OCI-M2 (cell line): ENCODE results near the gene CTBP2.

ENCODE experiments used
- DNase-seq: peaks from one replicate; lab custom pipeline; 2025; ENCODE audit not compliant: unreplicated experiment; lab: John Stamatoyannopoulos, UW

Gene CTBP2

GRCh38 chr10:125159932-125160855 lies at the start of gene CTBP2:
Gene CTBP2, minus strand, starts transcription at chr10:125160563.
- no peak for DNase-seq

- no peak for DNase-seq
Measured at GRCh38 chr10:125209591-125210355, 49.4 kb upstream of the CTBP2 start.

GRCh38 chr10:125208854-125209565 lies 48.6 kb upstream of the CTBP2 start:
- DNase-seq: no peak

- no peak for DNase-seq
Measured at GRCh38 chr10:125206623-125207022, 46.3 kb upstream of the CTBP2 start.

GRCh38 chr10:125205431-125205830 lies 45.1 kb upstream of the CTBP2 start:
- DNase-seq: no peak

GRCh38 chr10:125204400-125204799 lies 44.0 kb upstream of the CTBP2 start:
- DNase-seq: no peak

GRCh38 chr10:125203186-125203800 lies 42.9 kb upstream of the CTBP2 start:
- no peak for DNase-seq

GRCh38 chr10:125201791-125202622 lies 41.6 kb upstream of the CTBP2 start:
- no peak for DNase-seq

- DNase-seq: no peak
Measured at GRCh38 chr10:125201108-125201524, 40.8 kb upstream of the CTBP2 start.

GRCh38 chr10:125200396-125200795 lies 40.0 kb upstream of the CTBP2 start:
- DNase-seq: no peak

- DNase-seq: no peak
Measured at GRCh38 chr10:125199270-125199669, 38.9 kb upstream of the CTBP2 start.

GRCh38 chr10:125194814-125195213 lies 34.5 kb upstream of the CTBP2 start:
- DNase-seq: no peak

GRCh38 chr10:125193306-125193877 lies 33.0 kb upstream of the CTBP2 start:
- no peak for DNase-seq

GRCh38 chr10:125192620-125193019 lies 32.3 kb upstream of the CTBP2 start:
- no peak for DNase-seq

GRCh38 chr10:125192005-125192404 lies 31.6 kb upstream of the CTBP2 start:
- no peak for DNase-seq

GRCh38 chr10:125190946-125191345 lies 30.6 kb upstream of the CTBP2 start:
- DNase-seq: no peak

- no peak for DNase-seq
Measured at GRCh38 chr10:125190414-125190813, 30.1 kb upstream of the CTBP2 start.

GRCh38 chr10:125189162-125189561 lies 28.8 kb upstream of the CTBP2 start:
- no peak for DNase-seq

GRCh38 chr10:125187238-125188194 lies 27.2 kb upstream of the CTBP2 start:
- DNase-seq: no peak
